NCI-H524 (cell line): Measurements from ENCODE around the gene GDPD3.

Experiments
- DNase-seq, 2 experiments: peaks; one replicate each; lab custom pipeline; 2025; lab: John Stamatoyannopoulos, UW

Gene GDPD3

DNA sequence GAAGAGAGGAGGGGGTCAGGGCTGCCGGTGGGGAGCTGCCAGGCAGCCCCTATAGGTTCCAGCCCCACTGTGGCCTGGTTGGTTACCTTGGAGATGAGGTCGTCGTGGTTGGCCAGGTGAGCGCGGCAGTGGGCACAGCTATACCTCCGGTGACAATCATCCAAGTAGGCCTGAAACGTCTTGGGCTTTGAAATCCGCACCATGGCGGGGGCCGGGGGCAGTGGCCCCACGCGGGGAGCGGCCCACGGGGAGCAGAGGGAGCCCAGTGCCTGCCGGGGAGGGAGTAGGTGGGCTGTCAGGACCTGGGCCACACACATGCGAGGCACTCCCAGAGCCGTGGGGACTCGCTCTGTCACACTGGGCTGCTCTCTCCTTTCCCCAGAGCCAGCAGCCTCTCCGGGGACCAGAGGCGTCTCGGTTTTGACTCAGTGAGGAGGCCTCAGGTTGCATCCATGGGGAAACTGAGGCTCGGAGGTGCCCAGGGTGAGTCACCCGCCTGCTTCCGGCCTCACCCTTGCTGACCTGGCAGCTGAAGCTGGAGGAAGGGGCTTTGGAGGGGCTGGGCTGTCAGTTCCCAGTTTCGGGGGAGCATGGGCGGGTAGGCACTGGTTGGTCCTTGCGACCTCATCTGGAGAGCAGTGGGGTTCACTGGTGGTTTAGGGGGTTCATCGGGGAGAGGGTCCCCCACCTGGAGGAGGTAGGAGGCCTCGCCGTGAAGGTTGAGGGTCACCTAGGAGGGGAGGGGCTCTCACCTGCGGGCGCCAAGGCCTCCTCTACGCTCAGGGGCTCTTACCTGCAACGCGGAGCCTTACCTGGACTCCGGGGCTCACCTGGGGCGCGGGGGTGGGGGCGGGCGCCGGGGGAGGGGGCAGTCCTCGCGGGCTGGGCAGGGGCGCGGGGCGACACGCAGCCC is 17.9 kb downstream of the GDPD3 start:
- DNase-seq = no peak

DNA sequence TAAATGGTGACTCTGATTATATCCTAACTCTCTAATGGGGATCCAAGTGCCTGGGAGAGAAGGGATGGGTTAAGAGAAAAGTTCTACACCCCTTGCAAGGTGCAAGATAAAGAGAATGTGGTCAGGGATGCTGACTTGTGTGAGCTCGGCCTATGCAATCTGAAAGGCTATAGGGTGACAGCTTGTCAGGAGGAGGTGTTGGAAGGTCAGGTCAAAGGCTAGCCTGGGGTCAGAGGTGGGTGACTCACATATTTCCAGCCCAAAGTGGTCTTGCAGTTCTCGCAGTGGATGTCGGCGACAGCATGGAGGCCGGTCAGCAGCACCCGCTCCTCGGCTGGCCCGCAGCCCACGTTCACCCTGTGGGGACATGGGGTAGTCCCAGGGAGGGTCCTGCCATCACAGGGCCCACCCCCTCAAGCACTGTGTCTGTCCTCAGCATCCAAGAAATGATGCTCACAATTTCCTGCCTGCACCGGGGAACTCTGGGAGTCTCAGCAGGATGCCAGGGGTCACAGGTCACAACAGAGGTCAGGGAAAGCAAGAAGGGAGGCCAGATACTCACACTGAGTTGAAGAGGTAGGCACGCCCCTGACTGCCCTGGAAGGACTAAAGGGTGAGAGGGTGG is 18.7 kb downstream of the GDPD3 start:
- no peak for DNase-seq

DNA sequence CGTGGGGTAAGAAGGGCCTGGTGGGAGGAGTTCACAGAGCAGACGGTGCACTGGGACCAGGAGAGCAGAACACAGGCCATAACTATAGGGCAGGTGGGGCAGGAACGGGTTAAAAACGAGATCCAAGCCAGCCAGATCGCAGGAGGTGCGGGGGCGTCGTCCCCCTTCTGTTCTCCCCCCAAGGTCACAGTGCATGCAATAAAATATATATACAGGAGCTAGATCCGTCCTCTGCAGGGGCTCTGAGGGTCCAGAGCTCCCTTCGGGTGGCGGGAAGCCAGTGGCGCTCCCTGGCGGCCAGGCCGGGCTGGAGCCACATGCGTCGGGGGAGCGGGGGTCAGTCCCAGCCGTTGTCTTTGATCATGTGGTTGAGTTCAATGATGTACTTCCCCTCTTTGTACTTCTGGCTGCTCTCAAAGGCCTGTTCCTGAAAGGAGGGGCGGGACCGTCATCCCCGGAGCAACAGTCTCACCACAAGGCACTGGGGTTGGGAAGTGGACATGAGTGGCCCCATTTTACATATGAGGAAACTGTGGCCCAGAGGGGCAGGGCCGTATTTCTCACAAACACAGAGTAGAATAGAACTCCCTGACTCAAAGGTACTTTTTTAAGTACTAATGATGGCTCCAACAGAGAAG is 20.8 kb downstream of the GDPD3 start:
- DNase-seq = peak; percentile 61 to 84

DNA sequence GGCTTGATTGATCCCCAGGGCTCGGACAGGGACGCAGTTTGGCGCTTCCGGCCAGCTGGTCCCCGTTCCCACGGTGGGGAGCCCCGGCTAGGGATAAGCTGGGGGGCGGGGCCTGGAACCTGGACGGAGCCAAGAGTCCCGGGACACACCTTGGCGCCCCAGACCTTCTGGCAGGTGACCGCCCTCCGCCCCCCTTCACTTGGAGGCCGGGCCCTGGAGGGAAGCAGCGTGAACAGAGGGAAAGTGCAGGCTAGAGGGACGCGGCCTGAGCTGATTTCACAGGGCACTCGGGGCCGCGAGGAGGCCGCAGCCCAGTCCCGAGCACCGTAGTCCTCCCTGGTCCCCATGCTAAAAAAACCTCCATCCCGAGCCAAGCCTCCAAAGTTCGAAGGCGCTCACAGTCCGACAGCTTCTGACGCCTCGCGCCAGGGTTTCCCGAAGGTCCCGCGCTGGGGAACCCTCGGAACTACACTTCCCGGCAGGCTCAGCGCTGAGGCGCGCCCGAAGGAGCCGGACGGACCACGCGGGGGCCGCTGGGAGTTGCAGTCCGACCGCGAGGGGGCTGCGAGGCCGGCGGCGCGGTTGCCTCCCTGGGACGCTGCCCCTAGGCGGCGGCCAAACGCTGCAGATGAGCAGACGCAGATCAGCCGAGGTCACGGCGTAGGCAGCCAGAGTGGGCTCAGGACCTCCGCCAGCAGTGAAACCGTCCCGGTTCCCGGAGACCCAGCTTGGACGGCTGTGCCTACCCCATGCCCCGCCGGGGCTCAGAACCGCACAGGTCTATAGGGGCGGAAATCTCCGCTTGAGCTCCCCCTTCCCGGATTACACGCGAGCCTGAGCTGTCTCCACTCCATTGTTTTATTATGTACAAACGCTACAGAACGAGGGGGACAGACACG is 21.6 kb downstream of the GDPD3 start, which contains the start of gene TBX6:
Gene TBX6, minus strand, starts transcription at position 451 of the 899 bp plus-strand sequence. CDS start 731 bp downstream, outside the sequence.
- DNase-seq = peak; percentile 90 to 95

DNA sequence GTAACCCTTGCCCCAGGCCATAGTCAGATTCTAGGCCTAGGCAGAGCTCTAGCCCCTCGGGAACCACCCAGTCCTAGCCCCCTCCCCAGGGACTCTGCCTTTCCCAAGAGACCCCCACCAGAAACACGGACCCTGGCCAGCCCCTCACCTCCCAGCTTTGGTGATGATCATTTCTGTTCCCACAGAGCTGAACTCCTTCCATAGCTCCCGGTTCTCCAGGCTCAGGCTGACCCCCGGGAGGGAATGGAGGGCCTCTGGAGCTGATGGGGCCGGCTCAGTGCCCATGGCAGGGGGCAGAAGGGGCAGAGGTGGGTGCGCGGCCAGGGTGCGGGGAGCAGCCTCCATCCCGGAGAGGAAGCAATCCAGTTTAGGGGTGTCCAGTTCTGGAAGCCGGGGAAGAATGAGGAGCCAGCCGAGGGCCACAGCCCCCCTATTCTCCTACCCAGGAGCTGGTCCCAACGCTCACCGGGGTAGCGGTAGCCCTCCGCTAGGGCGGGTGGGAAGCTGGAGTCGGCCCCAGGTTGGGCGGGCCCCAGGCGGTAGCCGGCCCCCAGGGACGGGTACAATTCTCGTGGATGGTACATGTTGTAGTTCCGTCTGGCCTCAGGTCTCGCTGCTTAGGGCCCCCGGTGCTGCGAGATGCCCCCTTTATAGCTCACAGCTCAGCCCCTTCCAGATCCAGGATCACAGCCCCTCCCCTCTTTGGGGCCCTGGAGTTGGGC is 22.6 kb downstream of the GDPD3 start:
- DNase-seq = no peak

GRCh38 chr16:30088832-30089624 is 24.3 kb downstream of the GDPD3 start:
- DNase-seq = no peak

GRCh38 chr16:30088237-30088831 is 25.0 kb downstream of the GDPD3 start:
- no peak for DNase-seq

DNA sequence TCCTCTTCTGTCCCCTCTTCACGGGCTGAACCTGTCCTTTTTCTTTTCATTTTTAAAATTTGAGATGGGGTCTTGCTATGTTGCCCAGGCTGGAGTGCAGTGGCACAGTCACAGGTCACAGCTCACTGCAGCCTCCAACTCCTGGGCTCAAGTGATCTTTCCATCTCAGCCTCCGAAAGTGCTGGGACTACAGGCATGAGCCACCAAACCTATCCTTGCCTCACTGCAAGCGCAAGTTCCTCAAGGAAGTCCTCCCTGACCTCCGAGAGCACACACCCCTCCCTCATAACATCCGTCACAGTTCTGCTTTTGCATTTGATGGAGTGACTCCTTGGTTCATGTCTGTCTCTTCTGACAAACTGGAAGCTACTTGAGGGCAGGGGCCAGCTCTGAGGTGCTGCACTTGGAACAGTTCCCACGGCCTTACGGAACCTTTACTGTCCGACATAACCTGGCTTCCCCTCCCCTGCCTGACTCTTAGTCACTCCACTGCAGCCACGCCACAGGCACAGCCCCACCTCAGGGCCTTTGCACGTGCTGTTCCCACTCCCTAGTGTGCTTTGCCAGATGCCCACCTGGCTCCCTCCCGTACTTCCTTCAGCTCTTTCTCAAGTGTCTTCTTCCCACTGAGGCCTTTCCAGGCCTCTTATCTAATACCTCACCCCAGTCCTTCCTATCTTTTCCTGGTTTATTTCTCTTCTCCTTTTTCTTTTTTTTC is 26.0 kb downstream of the GDPD3 start:
- no peak for DNase-seq

GRCh38 chr16:30086291-30087140 is 26.8 kb downstream of the GDPD3 start:
- no peak for DNase-seq

DNA sequence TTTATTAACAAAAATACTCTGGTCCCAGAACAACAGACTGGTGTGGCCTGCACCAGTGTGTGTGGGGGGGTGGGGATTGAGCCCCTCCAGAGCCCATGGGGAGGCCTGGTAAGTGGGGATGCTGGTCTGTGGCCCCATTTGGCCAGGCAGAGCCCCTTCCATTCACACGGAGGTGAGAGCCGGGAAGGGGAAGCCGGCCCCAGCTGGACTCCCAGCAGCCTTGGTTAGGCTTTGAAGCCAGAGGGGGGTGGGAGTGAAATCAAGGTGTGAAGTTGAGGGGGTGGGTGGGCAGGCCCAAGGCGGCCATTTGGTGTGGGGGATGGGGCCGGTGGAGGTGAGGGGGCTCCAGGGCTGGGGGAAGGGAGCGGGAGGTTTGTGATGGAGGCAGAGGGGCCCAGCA is 27.5 kb downstream of the GDPD3 start:
- no peak for DNase-seq

DNA sequence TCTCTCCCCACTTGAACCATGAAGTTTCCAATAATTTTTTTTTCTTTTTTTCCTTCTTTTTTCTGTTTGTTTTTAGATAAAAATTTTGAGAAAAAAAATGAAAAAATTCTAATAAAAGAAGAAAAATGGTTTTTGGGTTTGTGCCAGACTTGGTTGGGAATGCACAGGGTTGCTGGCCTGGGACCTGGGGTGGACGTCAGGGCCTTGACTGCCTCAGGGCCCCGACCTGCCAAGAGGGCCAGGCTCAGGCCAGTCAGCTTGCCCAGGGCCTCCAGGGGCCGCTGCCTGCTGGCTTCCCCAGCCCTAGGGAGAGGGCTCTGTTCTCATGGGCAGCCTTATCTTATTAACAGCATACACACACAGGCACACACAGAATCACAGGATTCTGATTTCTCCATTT is 28.1 kb downstream of the GDPD3 start:
- no peak for DNase-seq

DNA sequence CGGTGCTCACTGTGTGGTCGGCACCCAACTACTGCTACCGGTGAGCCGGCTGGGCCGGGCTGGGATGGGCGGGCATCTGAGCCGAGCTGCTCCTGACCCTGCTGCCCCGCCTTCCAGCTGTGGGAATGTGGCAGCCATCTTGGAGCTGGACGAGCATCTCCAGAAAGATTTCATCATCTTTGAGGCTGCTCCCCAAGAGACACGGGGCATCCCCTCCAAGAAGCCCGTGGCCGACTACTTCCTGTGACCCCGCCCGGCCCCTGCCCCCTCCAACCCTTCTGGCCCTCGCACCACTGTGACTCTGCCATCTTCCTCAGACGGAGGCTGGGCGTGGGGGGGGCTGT is 28.5 kb downstream of the GDPD3 start:
- DNase-seq = no peak

DNA sequence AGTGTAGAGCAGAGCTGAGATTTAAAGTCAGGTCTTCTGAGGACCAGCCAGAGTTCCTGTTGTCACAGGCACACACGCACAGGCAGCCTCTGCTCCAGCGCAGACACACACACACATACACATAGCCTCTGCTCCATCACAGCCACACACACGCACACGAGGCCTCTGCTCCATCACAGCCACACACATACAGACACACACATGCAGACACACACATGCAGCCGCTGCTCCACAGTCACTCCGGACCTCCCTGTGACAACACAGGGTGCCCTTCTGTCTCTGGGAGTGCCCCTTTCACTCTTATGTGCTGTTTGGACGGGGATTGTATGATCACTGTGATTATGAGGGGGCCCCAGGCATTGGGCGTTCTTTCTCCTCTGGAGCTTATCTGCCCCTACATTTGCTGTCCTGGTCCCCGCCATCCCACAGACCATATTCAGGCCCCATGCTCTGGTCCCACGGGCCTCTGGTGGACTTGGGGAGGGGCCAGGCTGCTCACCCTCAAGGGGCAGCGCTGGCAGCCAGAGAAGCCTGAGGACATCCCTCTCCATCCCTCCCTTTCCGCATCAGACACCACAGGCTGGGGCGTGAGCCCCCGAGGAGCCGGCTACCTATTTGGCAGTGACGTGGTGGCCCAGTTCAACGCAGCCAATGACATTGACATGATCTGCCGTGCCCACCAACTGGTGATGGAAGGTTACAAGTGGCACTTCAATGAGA is 29.1 kb downstream of the GDPD3 start:
- no peak for DNase-seq

- no peak for DNase-seq
Measured at GRCh38 chr16:30083216-30084055, 29.9 kb downstream of the GDPD3 start.

- DNase-seq = no peak
Measured at GRCh38 chr16:30082545-30083090, 30.7 kb downstream of the GDPD3 start.

GRCh38 chr16:30079480-30079879 is 33.9 kb downstream of the GDPD3 start:
- peak in 1 of 2 experiments; percentile 24 for DNase-seq
